ENCODE data around the gene SPATA9.

The SPATA9 gene

GRCh38 chr5:95669540-95669939, 13.3 kb downstream of the SPATA9 start:
- Histone ChIP-seq H3K4me1 (ENCODE audit: low read depth, poor library complexity, severe bottlenecking) (peaks cover 3% of the 10 kb centered on the region), H3K36me3 (ENCODE audit: insufficient read depth) (no peaks in the 10 kb centered on the region), H3K27me3 (ENCODE audit: insufficient read depth, low read depth) (no peaks in the 10 kb centered on the region), H3K27ac (no peak overlapping the region), H4K20me1 (ENCODE audit: insufficient read depth) (no peaks in the 10 kb centered on the region), H3K4me3 (IDR thresholded peaks at IDR 0.05; ENCODE audit: insufficient read depth, low read depth, low read length) (no peak overlapping the region), H3K9ac (no peak overlapping the region), H3K79me2 (ENCODE audit: insufficient read depth, low read depth) (no peaks in the 10 kb centered on the region), H3K4me2 (no peak overlapping the region), H2AFZ (ENCODE audit: low read depth) (no peak overlapping the region)
- no peak for TF ChIP-seq CTCF (conservative IDR thresholded peaks at IDR 0.05; ENCODE audit: low read depth, low read length)

- no peak overlapping the region for H3K4me3 ChIP-seq (IDR thresholded peaks at IDR 0.05; ENCODE audit: insufficient read depth, low read depth, low read length)
- H3K27ac ChIP-seq, result no peak overlapping the region
- H3K4me2 ChIP-seq, result no peak overlapping the region
- no peaks in the 10 kb centered on the region for H4K20me1 ChIP-seq (ENCODE audit: insufficient read depth)
- no peak for TF ChIP-seq CTCF (conservative IDR thresholded peaks at IDR 0.05; ENCODE audit: low read depth, low read length)
- no peaks in the 10 kb centered on the region for H3K36me3 ChIP-seq (ENCODE audit: insufficient read depth)
- no peaks in the 10 kb centered on the region for H3K27me3 ChIP-seq (ENCODE audit: insufficient read depth, low read depth)
- no peak overlapping the region for H2AFZ ChIP-seq (ENCODE audit: low read depth)
- H3K79me2 ChIP-seq (ENCODE audit: insufficient read depth, low read depth), result no peaks in the 10 kb centered on the region
- peaks cover 11% of the 10 kb centered on the region for H3K4me1 ChIP-seq (ENCODE audit: low read depth, poor library complexity, severe bottlenecking)
- no peak overlapping the region for H3K9ac ChIP-seq
Measured at GRCh38 chr5:95668728-95669127, 14.1 kb downstream of the SPATA9 start.

DNA sequence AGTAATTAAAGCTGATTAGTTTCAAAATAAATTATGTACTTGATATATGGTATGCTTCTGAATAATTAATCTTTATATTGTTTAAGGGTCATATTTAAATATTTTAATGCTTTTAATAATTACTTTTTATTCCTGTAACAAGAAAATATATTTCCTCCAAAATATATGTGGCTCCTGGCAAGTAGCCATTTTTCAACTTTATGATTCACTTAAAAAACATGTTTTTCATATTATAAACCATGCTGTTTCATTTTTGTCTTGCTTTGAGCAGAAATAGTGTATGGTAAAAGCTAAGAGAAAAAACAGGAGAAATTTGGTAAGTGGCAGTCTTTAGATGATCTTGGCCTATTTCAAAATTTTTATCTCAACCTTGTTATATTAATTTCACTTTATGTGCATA, 14.6 kb downstream of the SPATA9 start:
- Histone ChIP-seq H3K9ac (no peak overlapping the region), H3K4me2 (no peak overlapping the region), H4K20me1 (ENCODE audit: insufficient read depth) (no peaks in the 10 kb centered on the region), H3K79me2 (ENCODE audit: insufficient read depth, low read depth) (no peaks in the 10 kb centered on the region), H3K27ac (no peak overlapping the region), H3K27me3 (ENCODE audit: insufficient read depth, low read depth) (no peaks in the 10 kb centered on the region), H3K36me3 (ENCODE audit: insufficient read depth) (no peaks in the 10 kb centered on the region), H3K4me3 (IDR thresholded peaks at IDR 0.05; ENCODE audit: insufficient read depth, low read depth, low read length) (no peak overlapping the region), H2AFZ (ENCODE audit: low read depth) (no peak overlapping the region), H3K4me1 (ENCODE audit: low read depth, poor library complexity, severe bottlenecking) (peaks cover 12% of the 10 kb centered on the region)
- no peak for TF ChIP-seq CTCF (conservative IDR thresholded peaks at IDR 0.05; ENCODE audit: low read depth, low read length)

- Histone ChIP-seq H3K79me2 (ENCODE audit: insufficient read depth, low read depth) (no peaks in the 10 kb centered on the region), H3K4me2 (no peak overlapping the region), H3K4me3 (IDR thresholded peaks at IDR 0.05; ENCODE audit: insufficient read depth, low read depth, low read length) (no peak overlapping the region), H3K9ac (no peak overlapping the region), H3K27me3 (ENCODE audit: insufficient read depth, low read depth) (no peaks in the 10 kb centered on the region), H3K27ac (no peak overlapping the region), H2AFZ (ENCODE audit: low read depth) (no peak overlapping the region), H4K20me1 (ENCODE audit: insufficient read depth) (no peaks in the 10 kb centered on the region), H3K4me1 (ENCODE audit: low read depth, poor library complexity, severe bottlenecking) (peaks cover 12% of the 10 kb centered on the region), H3K36me3 (ENCODE audit: insufficient read depth) (no peaks in the 10 kb centered on the region)
- TF ChIP-seq CTCF (conservative IDR thresholded peaks at IDR 0.05; ENCODE audit: low read depth, low read length), result no peak
Measured at GRCh38 chr5:95667678-95668077, 15.1 kb downstream of the SPATA9 start.

Data from KMS-11 (cell line).